K562 (cell line): ENCODE data around the gene ANKH. TPM values are rescaled to one million over a fixed set of nuclear protein-coding genes. Genes with fewer than 3 reads are reported as not detected.

Source experiments
- CHD4 ChIP-seq: fragments of 200-600 bp; sonication (generic); IDR thresholded peaks from 3 replicates; pipeline ENCODE4 v1.6.1; 2012; ENCODE audit warnings: low read depth, mild to moderate bottlenecking, mixed read lengths, low read length, inconsistent platforms; ENCODE audit not compliant: insufficient read depth, insufficient replicate concordance, poor library complexity, severe bottlenecking
- EHMT2 ChIP-seq: fragments of 450-650 bp; IDR thresholded peaks from 2 replicates; pipeline ENCODE4 v1.6.1; 2018; ENCODE audit warnings: antibody characterized with exemption
- HEY1 ChIP-seq: fragments of 250-450 bp; sonication (Bioruptor Pico); IDR thresholded peaks from 2 replicates; pipeline ENCODE4 v1.5.0; 2020; ENCODE audit warnings: mild to moderate bottlenecking, moderate library complexity, borderline replicate concordance
- HLTF ChIP-seq: fragments of 450-650 bp; IDR thresholded peaks from 2 replicates; pipeline ENCODE4 v1.6.1; 2016
- TAL1 ChIP-seq: fragments of 450-650 bp; IDR thresholded peaks from 2 replicates; pipeline ENCODE4 v1.6.1; 2016; ENCODE audit warnings: mild to moderate bottlenecking
- ZKSCAN8 ChIP-seq: fragments of 200-800 bp; sonication (Bioruptor generic); IDR thresholded peaks from 2 replicates; pipeline ENCODE4 v1.6.1; 2016; ENCODE audit warnings: missing genetic modification characterization, missing compliant biosample characterization
- ZNF133 ChIP-seq: fragments of 250-450 bp; sonication (Bioruptor Pico); IDR thresholded peaks from 2 replicates; pipeline ENCODE4 v1.4.0; 2020; ENCODE audit warnings: mild to moderate bottlenecking
- polyA plus RNA-seq, 8 experiments: library from polyadenylated mRNA; depleted of rRNA in 4 of 8; stranded (reverse) in 5 of 8; unstranded in 3 of 8; fragments of >200 nt; fragmentation: Nextera tagmentation in 2 of 8; fragmentation: Illumina TruSeq in 1 of 8; extraction: Ambion mirVana in 2 of 8; extraction: Trizol in 1 of 8; gene quantifications; 2 replicates each; pipeline versions ENCODE4 v1.2.1 to v1.2.3, GENCODE V29; 2011 to 2014; ENCODE audit warnings: inconsistent platforms in 1 of 8, missing spikeins in 1 of 8
- total RNA-seq, 7 experiments: library from RNA; depleted of rRNA in 6 of 7; stranded (reverse); fragments of >200 nt in 6 of 7; fragmentation: Illumina TruSeq in 2 of 7; extraction: Trizol in 2 of 7; gene quantifications; 2 replicates each; pipeline versions ENCODE4 v1.2.1 to v1.2.3, GENCODE V29; 2011 to 2021; ENCODE audit warnings: low replicate concordance in 1 of 7
- TF ChIP-seq, protein P1 (sequence below): fragments of 250-450 bp; sonication (Bioruptor Pico); IDR thresholded peaks from 2 replicates; pipeline ENCODE4 v1.6.1; 2021; ENCODE audit warnings: mild to moderate bottlenecking
- TF ChIP-seq, protein P2 (sequence below): fragments of 250-450 bp; sonication (Bioruptor Pico); IDR thresholded peaks from 2 replicates; pipeline ENCODE4 v1.9.0; 2021; ENCODE audit warnings: mild to moderate bottlenecking
- TF ChIP-seq, protein P3 (sequence below): sonication (generic); formaldehyde crosslinking; IDR thresholded peaks from 2 replicates; pipeline ENCODE4 v1.8.0; 2023; ENCODE audit warnings: mild to moderate bottlenecking, missing genetic modification reagents
- TF ChIP-seq, protein P4 (sequence below): sonication (generic); formaldehyde crosslinking; IDR thresholded peaks from 2 replicates; pipeline ENCODE4 v1.5.0; 2020; ENCODE audit warnings: missing genetic modification reagents

ANKH gene
- total and polyA plus RNA-seq, 9 of the 15 experiments (the other 6 are each of a cell fraction or from before 2014, with no cell fraction given), result 0.79 to 12.2 (median 4.5) TPM

DNA sequence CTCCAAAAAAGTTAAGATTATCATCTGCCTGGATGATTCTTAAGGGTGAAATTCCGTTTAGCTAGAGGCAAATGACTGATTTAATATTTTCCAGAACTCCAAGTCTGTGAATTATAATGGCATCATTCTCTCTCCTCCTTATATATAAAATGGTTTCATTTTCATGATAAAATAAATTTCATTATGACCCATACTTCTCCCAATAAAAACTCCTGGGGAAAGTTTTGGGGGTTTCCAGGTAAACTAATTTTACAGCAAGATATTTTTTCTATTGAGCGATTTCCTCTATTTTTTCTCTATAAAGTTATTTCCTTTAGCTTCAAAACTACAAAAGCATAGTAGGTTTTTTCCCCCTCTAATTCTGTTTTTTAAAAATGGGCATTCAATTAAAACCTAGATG lies 214.7 kb downstream of the ANKH start (continued):
- no peak for TF ChIP-seq EHMT2
- no peak for TF ChIP-seq CHD4
- TF ChIP-seq, protein P1, sequence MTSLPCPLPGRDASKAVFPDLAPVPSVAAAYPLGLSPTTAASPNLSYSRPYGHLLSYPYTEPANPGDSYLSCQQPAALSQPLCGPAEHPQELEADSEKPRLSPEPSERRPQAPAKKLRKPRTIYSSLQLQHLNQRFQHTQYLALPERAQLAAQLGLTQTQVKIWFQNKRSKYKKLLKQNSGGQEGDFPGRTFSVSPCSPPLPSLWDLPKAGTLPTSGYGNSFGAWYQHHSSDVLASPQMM (CRISPR knock-in tag), result no peak
- no peak for TF ChIP-seq HEY1
- no peak for TF ChIP-seq ZKSCAN8 (CRISPR knock-in tag)
- TF ChIP-seq, protein P2, sequence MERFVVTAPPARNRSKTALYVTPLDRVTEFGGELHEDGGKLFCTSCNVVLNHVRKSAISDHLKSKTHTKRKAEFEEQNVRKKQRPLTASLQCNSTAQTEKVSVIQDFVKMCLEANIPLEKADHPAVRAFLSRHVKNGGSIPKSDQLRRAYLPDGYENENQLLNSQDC (CRISPR knock-in tag), result no peak
- TF ChIP-seq, protein P3, sequence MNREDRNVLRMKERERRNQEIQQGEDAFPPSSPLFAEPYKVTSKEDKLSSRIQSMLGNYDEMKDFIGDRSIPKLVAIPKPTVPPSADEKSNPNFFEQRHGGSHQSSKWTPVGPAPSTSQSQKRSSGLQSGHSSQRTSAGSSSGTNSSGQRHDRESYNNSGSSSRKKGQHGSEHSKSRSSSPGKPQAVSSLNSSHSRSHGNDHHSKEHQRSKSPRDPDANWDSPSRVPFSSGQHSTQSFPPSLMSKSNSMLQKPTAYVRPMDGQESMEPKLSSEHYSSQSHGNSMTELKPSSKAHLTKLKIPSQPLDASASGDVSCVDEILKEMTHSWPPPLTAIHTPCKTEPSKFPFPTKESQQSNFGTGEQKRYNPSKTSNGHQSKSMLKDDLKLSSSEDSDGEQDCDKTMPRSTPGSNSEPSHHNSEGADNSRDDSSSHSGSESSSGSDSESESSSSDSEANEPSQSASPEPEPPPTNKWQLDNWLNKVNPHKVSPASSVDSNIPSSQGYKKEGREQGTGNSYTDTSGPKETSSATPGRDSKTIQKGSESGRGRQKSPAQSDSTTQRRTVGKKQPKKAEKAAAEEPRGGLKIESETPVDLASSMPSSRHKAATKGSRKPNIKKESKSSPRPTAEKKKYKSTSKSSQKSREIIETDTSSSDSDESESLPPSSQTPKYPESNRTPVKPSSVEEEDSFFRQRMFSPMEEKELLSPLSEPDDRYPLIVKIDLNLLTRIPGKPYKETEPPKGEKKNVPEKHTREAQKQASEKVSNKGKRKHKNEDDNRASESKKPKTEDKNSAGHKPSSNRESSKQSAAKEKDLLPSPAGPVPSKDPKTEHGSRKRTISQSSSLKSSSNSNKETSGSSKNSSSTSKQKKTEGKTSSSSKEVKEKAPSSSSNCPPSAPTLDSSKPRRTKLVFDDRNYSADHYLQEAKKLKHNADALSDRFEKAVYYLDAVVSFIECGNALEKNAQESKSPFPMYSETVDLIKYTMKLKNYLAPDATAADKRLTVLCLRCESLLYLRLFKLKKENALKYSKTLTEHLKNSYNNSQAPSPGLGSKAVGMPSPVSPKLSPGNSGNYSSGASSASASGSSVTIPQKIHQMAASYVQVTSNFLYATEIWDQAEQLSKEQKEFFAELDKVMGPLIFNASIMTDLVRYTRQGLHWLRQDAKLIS (CRISPR knock-in tag), result no peak
- no peak for TF ChIP-seq HLTF
- TF ChIP-seq, protein P4, sequence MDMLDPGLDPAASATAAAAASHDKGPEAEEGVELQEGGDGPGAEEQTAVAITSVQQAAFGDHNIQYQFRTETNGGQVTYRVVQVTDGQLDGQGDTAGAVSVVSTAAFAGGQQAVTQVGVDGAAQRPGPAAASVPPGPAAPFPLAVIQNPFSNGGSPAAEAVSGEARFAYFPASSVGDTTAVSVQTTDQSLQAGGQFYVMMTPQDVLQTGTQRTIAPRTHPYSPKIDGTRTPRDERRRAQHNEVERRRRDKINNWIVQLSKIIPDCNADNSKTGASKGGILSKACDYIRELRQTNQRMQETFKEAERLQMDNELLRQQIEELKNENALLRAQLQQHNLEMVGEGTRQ (CRISPR knock-in tag), result no peak
- no peak for TF ChIP-seq ZNF133 (CRISPR knock-in tag)
- TF ChIP-seq TAL1, result no peak
